KG1 (cell line): ENCODE measurements around the gene RAB25.
"Not testable (repeated sequence)": the region's sequence is repeated elsewhere in the genome, so short reads cannot be mapped to it uniquely, and the experiment has no call there.

Source experiments
- DNase-seq: peaks from one replicate; lab custom pipeline; 2025; lab: John Stamatoyannopoulos, UW

The RAB25 gene

DNA sequence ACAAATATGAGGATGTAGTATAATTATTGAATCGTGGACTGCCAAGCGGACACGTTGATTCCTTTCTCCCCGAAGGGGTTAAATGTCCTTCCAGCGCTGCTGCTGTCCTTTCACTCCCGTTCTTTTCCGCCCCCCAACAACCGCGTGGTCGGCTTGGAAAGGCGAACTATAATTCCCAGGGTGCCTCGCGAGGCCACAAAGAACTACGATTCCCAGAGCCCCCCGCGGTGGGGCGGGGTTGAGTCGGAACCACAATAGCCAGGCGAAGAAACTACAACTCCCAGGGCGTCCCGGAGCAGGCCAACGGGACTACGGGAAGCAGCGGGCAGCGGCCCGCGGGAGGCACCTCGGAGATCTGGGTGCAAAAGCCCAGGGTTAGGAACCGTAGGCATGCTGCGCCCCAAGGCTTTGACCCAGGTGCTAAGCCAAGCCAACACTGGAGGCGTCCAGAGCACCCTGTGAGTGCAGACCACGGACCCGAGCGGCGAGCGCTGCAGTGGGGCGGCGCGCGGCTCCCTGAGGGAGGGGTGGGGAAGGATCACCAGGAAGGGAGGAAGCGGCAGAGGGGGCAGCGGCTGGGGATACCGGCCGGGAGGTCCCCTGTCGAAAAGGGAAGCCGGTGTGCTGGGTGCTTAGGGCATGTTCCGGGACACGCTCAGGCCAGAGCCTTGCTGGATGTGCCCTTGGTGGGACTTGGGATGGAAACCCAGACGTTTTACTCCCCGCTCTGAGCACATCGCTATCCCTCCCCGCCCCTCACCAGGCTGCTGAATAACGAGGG is 6.3 kb upstream of the RAB25 start, which contains the start of gene LAMTOR2:
Gene LAMTOR2, plus strand, starts transcription at position 283 of the 781 bp plus-strand sequence. Its CDS starts 108 bp downstream, at position 391.
- DNase-seq: peak; percentile 96

DNA sequence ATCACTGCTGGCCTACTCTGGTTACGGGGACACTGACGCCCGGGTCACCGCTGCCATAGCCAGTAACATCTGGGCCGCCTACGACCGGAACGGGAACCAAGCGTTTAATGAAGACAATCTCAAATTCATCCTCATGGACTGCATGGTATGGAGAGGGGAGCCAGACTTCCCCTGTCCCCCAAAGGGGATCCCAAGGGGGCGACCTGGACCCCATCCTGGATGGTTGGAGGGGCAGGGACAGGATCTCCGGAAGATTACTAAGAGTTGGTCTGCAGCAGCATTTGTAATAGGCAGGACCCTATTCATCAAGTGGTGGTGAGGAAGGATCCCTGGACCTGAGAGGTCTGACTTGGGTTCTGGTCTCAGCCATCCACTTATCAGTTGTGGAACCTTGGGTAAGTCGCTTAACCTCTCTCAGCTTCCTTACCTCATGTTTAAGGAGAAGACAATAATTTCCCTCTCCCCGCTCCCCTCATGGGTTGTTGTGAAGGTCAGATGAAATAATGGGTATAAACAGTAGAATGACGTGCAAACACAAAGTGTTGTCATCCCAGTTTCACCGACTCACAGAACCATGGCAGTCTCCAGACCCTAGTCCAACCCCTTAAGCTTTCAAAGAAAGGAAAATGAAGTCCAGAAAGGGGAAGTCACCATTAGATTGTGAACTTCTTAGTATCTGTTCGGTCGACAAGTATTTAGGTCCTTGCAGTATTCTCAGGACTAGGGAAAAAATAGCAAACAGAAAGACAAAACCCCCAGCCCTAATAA is 5.5 kb upstream of the RAB25 start:
- no peak for DNase-seq

DNA sequence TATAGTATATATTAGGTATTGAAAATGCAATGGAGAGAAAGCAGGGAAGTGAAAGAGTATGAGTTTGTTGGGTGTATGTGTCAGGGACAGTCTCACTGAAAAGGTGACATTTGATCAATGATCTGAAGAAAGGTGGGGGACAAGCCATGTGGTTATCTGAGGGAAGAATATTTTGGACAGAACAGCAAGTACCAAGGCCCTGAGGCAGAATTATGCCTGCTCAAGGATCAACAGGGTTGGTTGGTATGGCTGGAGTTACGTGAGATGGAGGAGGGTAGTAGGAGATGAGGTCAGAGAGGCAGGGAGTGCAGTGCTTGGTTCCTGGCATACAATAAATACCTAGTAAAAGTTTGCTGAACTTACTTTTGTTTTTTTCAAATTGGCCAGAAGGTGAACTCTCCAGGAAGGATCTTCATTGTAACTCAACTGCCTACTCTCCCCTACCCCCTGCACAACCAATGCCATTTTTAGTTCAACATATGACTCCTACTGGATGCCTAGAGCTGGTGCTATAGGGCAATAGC is 4.6 kb upstream of the RAB25 start:
- no peak for DNase-seq

DNA sequence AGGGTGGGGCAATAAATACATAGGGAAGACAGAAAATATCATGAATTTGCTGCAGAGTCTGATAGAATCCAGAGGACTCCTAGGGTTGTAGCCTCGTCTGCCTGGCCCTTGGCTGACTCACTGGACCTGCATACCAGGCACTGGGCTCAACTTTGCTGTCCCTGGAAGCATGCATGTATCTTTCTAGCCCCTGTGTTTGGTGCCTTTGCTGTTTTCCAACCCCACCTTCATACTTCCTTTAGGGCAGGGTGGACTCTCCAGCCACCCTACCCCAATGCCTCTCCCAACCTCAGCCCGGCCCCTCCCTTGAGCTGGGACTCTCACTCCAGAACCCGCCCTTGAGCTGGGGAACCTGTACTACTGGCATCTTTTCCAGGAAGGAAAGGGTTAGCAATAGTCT is 1.2 kb downstream of the RAB25 start:
- DNase-seq: no peak

DNA sequence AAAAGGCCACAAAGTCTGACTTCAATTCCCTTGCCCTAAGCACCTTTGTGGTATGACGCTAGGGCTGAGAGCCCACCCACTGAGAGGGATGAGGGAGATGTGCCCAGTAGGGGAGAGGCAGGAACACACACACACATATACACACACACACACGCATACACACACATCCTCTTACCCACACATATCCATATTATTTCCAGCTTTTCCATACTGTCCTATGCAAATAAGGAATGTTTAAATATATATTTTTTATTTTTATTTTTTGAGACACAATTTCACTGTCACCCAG is 3.0 kb downstream of the RAB25 start:
- no peak for DNase-seq

DNA sequence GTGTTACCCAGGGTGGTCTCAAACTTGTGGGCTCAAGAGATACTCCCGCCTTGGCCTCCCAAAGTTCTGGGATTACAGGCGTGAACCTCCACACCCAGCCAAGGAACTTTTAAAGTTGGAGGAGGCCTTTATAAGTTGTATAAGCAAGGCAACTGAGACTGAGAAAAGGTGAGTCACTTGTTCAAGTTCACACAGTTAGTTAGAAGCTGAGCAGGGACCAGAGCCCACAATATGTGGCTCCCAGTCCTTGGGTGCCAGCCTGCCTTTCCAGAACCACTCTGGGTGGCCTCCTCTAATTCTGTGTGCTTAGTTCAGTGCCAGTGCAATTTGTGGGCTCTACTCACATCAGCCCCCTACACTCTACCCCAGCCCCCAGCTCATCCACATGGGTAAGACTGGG is 3.7 kb downstream of the RAB25 start:
- DNase-seq: no peak

DNA sequence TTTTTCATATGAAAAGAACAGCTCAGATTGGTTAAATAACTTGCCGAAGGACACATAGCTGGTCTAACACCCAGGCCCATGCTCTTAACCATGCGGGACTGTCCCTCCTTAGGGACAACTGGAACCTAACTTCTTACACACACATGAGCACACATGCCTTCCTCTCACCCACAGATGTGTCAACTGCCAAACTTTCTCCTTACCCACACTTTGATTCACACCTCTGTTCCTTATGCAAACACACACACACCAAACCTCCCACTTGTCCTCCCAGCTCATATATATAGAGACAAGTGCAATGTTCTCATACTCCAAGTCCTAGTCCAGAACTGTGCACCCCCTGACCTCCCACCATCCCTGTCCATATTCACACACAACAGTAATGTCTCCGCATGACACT is 4.3 kb downstream of the RAB25 start:
- no peak for DNase-seq

- DNase-seq: no peak
These were observed 4.9 kb downstream of the RAB25 start for GRCh38 chr1:156065871-156066270.

DNA sequence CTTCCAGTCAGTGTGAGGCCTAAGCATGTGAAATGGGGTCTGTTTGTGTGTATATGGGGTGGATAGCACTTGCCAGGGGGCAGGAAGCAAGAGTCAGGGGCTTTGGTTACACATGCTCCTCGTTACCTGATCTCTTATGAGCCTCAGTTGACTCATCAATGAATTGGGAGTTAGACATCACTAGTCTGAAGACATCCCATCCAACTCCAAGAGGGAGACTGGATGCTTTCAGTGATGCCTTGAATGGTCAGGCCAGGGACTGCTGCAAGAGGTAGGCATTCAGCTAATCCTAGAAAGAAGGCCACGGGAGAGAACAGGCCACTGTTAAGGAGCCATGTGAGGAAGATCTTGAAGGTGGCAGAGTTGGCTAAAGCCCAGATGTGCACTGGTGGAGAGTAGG is 6.3 kb downstream of the RAB25 start:
- DNase-seq: no peak

GRCh38 chr1:156069490-156070455 is 8.8 kb downstream of the RAB25 start:
- no peak for DNase-seq

DNA sequence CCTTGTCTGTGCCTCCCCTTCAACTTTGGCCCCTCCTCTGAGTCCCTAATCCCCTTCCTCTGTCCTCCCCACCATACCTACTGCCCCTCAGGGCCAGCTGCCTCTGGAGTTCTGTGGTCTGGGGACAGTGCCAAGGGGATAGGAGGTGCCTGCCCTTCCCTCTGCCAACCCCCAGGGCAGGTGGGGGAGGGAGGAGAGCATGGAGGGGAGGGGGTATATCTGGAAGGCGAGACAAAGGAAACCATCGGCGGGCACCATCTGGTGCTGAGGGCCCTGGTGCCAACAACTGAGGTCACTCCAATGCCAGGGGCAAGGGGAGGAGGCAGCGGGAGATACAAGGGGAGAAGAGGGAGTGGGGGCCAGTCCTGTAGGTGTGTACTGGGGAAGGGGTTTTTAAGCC is 9.6 kb downstream of the RAB25 start:
- DNase-seq: no peak

DNA sequence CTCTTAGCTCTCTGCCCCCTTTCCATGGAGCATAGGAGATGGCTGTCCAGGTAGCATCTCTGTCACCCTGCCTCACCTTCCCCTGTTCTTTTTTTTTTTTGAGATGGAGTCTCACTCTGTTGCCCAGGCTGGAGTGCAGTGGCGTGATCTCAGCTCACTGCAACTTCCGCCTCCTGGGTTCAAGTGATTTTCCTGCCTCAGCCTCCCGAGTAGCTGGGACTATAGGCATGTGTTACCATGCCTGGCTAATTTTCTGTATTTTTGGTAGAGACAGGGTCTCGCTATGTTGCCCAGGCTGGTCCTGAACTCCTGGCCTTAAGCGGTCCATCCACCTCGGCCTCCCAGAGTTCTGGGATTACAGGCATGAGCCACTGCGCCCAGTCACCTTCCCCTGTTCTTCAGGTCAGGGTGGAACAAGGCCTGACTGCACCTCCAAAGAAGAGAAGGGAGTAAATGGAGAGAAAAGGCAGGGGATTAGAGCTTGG is 10.4 kb downstream of the RAB25 start:
- not testable (repeated sequence) for DNase-seq

DNA sequence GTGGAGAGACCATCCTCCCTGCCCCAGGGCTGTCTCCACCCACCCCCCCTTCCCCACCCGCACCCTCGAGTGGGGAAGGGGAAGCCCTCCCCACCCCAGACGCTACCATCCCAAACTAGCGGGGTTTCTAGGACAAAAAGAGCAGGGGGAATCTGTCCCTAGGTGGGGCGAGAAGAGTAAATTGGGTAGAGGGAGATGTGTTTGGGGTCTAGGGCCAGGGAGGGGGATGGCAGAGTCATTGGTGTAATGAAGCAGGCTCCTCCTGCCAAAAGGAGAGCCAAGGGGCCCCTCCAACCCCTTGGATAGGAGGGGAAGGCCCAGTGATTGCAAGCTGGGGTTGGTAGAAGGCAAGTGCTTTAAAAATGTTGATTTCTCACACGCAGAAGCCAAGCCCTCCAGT is 11.3 kb downstream of the RAB25 start:
- no peak for DNase-seq

GRCh38 chr1:156073110-156073687 is 12.2 kb downstream of the RAB25 start:
- no peak for DNase-seq

GRCh38 chr1:156073740-156074139 is 12.8 kb downstream of the RAB25 start:
- no peak for DNase-seq

GRCh38 chr1:156074661-156075060 is 13.7 kb downstream of the RAB25 start:
- no peak for DNase-seq

- DNase-seq: no peak
These were observed 14.2 kb downstream of the RAB25 start for GRCh38 chr1:156075162-156075561.

GRCh38 chr1:156075775-156076204 is 14.8 kb downstream of the RAB25 start:
- DNase-seq: no peak

DNA sequence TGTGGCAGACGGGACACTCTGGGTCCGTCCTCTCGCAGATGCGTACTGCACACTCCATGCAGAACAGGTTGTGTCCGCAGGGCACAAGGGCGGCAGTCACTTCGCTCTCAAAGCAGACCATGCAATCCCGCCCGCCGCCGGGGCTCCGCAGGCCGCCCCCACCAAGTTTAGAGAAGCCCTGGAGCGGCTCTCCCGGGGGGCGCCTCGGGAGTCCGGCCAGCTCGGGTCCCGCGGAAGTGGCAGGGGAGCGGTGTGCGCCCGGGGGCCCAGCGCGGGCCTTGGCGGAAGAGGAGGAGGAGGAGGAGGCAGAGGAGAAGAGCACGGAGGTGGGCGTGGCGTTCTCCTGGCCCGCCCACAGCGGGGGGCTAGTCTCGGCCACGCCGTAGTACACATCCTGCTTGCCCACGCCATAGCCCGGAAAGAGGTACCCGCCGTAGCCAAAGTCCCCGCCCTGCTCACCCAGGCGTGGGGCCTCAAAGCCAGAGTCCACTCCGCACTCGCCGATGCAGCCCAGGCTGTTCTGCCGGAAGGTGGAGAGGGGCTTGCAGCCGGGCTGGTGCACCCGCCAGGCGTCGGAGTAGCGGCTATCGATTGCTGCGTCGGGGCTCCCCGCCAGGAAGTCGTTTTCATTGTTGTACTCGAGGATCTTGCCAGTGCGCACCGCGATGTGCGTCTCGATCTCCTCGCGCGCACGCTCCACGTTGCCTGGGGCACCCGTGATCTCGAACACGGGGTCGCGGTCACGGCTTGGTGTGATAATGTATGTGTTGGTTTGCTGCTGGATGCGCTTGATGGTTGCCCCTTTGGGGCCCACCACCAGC is 15.9 kb downstream of the RAB25 start:
- no peak for DNase-seq

- DNase-seq: no peak
These were observed 16.4 kb downstream of the RAB25 start for GRCh38 chr1:156077430-156077760.

DNA sequence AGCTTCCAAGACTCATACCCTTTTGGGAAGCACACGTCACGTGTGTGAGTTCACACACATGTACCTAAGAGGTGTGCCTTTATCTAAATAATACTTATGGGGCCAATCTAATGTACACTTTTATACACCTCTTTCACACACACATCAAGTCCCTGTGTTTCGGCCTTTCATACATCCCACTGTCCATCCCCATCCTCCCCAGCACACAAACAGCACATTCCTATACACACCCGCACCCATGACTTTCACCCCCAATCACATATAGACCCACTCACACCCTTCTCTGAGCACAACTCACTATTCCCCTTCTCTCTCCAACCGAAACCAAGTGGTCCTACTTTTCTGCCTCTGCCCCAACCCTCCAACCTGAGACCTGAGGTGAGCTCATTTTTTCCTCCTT is 17.8 kb downstream of the RAB25 start:
- DNase-seq: no peak
